ENCODE results near the gene CFAP97.
"Not testable (repeated sequence)": the region's sequence is repeated elsewhere in the genome, so short reads cannot be mapped to it uniquely, and the experiment has no call there.

Gene CFAP97

DNA sequence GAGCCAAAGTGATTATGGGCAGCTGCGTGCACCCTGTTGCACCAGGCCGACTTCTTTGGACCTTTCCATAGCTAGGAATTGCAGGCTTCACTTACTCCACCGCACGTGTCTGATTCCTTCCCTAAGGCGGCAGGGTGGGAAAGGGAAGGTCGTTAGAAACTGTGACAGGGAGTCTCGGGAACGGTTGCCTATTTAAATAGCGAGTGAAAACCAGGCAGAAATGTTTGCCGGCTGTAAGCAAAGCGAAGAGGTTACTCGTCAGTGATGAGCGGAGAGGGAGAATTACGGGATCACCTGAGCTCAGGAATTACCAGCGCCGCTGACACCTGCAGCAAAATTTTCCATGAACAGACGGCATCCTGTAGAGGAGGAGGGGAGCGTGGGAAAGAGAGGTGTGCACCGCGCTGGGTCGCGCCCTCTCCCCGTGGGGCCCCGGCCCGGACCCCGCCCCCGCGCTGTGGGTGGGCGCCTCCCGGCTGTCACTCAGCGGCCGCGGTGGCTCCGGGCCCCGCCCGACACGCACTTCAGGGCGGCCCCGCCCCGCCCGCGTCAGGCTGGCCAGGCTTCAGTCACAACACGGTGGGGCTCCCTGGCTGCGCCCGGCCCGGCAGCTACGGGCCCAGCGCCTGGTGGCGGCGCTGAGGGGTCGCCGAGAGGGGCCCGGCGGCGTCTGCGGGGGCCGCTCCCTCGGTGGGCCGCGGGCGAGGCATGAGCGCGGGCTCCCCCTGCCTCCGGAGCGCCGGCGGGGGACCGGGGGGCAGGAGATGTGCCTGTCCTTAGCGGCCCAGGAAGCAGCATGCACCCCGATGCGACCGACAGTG, 5.4 kb upstream of the CFAP97 start, which contains the start of gene SNX25:
Gene SNX25 (plus strand): TSS at position 568 of the 821 bp plus-strand sequence. CDS start 229 bp downstream, at position 797.
- Histone ChIP-seq H3K27me3 (ENCODE audit: low read depth, low read length) (no peaks in the 10 kb centered on the region), H3K4me3 (ENCODE audit: low read depth in 1 of 2, low read length in 2 of 2) (peak within 1 kb of the TSS; percentile 70 to 81), H3K9me3 (ENCODE audit: control insufficient read depth in 1 of 2, low read length in 2 of 2) (no peaks in the 10 kb centered on the region), H3K27ac (ENCODE audit: low read length) (peak within 1 kb of the TSS; percentile 16), H3K4me1 (ENCODE audit: control insufficient read depth in 1 of 2, insufficient read depth in 2 of 2, low read length in 2 of 2) (peaks cover 7 to 22% of the 10 kb centered on the region in 2 donors), H3K36me3 (ENCODE audit: control insufficient read depth in 1 of 2, insufficient read depth in 2 of 2, low read length in 2 of 2) (no peaks in the 10 kb centered on the region)

DNA sequence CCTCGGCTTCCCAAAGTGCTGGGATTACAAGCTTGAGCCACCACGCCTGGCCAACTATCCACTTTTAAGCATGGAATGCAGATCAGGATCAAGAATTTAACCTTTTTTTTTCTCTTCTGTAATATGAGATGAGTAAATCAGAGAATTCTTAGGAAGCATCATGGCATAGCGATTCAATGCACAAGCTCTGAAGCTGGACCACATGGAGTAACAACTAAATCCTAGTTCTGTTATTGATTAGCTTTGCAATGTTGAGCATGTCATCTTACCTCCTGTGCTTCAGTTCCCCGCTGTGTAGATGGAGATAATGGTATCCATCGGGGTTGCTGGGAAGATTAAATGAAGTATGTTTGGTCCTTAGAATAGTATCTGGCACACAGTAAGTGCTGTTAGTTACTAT, 3.7 kb upstream of the CFAP97 start:
- Histone ChIP-seq H3K36me3 (ENCODE audit: control insufficient read depth in 1 of 2, insufficient read depth in 2 of 2, low read length in 2 of 2) (no peaks in the 10 kb centered on the region), H3K9me3 (ENCODE audit: control insufficient read depth in 1 of 2, low read length in 2 of 2) (no peaks in the 10 kb centered on the region), H3K4me1 (ENCODE audit: control insufficient read depth in 1 of 2, insufficient read depth in 2 of 2, low read length in 2 of 2) (peaks cover 7 to 27% of the 10 kb centered on the region in 2 donors), H3K27ac (ENCODE audit: low read length) (no peak overlapping the region), H3K4me3 (ENCODE audit: low read depth in 1 of 2, low read length in 2 of 2) (no peak overlapping the region), H3K27me3 (ENCODE audit: low read depth, low read length) (no peaks in the 10 kb centered on the region)

DNA sequence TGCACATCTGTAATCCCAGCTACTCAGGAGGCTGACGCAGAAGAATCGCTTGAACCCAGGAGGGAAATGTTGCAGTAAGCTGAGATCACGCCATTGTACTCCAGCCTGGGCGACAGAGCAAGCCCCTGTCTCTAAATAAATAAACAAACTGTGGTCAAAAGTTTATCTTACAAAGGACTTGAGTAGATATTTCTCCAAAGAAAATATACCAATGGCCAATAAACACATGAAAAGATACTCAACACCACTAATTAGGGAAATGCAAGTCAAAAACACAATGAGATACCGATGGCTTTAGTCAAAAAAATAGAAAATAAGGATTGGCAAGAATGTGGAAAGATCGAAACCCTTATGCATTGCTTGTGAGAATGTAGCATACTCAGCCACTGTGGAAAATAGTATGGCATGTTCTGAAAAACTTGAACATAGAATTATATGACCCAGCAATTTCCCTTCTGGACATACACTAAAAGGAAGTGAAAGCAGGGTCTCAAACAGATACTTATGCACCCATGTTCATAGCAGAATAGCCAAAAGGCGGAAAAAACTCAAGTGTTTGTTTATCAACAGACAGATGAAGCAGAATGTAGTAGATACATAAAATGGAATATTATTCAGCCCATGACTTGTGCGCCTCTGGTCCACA, 2.0 kb upstream of the CFAP97 start:
- no peaks in the 10 kb centered on the region for H3K36me3 ChIP-seq (ENCODE audit: control insufficient read depth in 1 of 2, insufficient read depth in 2 of 2, low read length in 2 of 2)
- no peaks in the 10 kb centered on the region for H3K27me3 ChIP-seq (ENCODE audit: low read depth, low read length)

DNA sequence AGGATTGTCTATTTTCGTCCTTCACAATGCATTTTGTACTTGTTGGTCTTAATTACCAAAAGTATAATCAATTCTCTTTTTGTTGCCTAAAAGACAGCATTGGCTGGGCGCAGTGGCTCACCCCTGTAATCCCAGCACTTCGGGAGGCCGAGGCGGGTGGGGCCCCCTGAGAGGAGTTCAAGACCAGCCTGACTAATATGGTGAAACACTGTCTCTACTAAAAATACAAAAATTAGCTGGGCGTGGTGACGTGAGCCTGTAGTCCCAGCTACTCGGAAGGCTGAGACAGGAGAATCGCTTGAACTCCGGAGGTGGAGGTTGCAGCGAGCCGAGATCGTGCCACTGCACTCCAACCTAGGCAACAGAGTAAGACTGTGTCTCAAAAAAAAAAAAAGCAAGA, 1.3 kb upstream of the CFAP97 start:
- peak overlapping the region in 1 of 2 donors; percentile 75 for H3K4me3 ChIP-seq (ENCODE audit: low read depth in 1 of 2, low read length in 2 of 2)

More for the DNA sequence above, 2.0 kb upstream of the CFAP97 start:
- Histone ChIP-seq H3K4me1 (ENCODE audit: control insufficient read depth in 1 of 2, insufficient read depth in 2 of 2, low read length in 2 of 2) (peaks cover 7 to 19% of the 10 kb centered on the region in 2 donors), H3K4me3 (ENCODE audit: low read depth in 1 of 2, low read length in 2 of 2) (no peak overlapping the region), H3K27ac (ENCODE audit: low read length) (no peak overlapping the region), H3K9me3 (ENCODE audit: control insufficient read depth in 1 of 2, low read length in 2 of 2) (no peaks in the 10 kb centered on the region)

DNA sequence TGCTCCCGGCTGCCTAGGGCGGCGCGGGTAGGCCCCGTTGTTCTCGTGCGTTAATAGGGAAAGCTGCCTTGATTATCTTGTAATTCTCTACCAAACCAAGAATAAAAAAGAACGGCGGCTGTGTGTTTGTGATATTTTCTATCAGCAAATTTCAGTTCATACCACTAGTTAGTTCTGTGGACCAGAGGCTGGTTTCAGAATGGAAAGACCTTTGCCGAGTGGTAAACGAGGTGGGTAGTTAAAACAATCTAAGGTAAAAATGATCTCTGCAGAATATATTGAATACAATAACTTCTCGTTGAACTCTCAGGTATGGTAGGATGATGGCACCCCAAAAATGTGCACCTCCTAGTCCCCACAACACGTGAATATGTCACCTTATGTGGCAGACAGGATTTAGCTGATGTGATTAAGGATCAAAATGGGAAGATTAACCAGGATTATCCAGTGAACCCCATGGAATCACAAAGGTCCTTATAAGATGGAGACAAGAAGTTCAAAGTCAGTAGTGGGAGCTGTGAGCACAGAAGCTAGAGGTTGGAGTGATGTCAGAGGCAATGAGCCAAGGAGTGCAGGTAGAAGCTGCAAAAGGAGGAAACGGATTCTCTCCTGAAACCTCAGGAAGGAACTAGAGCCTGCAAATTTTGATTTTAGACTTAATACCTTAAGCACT, 574 bp upstream of the CFAP97 start:
- H3K36me3 ChIP-seq (ENCODE audit: control insufficient read depth in 1 of 2, insufficient read depth in 2 of 2, low read length in 2 of 2) = no peaks in the 10 kb centered on the region
- H3K27ac ChIP-seq (ENCODE audit: low read length) = peak overlapping the region; percentile 83
- peaks cover 7 to 19% of the 10 kb centered on the region in 2 donors for H3K4me1 ChIP-seq (ENCODE audit: control insufficient read depth in 1 of 2, insufficient read depth in 2 of 2, low read length in 2 of 2)
- H3K9me3 ChIP-seq (ENCODE audit: control insufficient read depth in 1 of 2, low read length in 2 of 2) = no peaks in the 10 kb centered on the region
- H3K27me3 ChIP-seq (ENCODE audit: low read depth, low read length) = no peaks in the 10 kb centered on the region
- peak overlapping the region; percentile 75 to 80 for H3K4me3 ChIP-seq (ENCODE audit: low read depth in 1 of 2, low read length in 2 of 2)

More for the DNA sequence above, 1.3 kb upstream of the CFAP97 start:
- peaks cover 7 to 19% of the 10 kb centered on the region in 2 donors for H3K4me1 ChIP-seq (ENCODE audit: control insufficient read depth in 1 of 2, insufficient read depth in 2 of 2, low read length in 2 of 2)
- not testable (repeated sequence) for H3K36me3 ChIP-seq (ENCODE audit: control insufficient read depth in 1 of 2, insufficient read depth in 2 of 2, low read length in 2 of 2); H3K9me3 ChIP-seq (ENCODE audit: control insufficient read depth in 1 of 2, low read length in 2 of 2); H3K27me3 ChIP-seq (ENCODE audit: low read depth, low read length); H3K27ac ChIP-seq (ENCODE audit: low read length)

DNA sequence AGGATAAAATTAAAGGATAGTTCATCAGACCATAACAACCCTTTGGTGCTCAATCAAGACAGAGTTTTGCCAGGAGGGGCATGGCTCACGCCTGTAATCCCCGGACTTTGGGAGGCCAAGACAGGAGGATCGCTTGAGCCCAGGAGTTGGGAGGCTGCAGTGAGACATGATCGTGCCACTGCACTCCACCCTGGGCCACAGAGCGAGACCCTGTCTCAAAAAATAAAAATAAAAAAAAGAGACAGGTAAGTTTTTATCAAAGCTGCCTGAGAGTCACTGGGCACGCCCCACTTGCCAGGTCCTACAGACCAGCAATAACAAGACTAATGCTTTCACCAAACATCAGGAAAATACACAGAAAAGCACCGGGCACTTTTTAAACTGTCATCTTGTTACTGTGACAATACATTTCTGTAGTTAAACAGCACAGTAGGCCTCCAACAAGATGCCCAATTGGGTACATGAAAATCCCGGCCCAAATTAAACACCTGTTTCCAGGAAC, 765 bp downstream of the CFAP97 start:
- Histone ChIP-seq H3K27ac (ENCODE audit: low read length) (peak overlapping the region; percentile 80), H3K9me3 (ENCODE audit: control insufficient read depth in 1 of 2, low read length in 2 of 2) (no peaks in the 10 kb centered on the region), H3K36me3 (ENCODE audit: control insufficient read depth in 1 of 2, insufficient read depth in 2 of 2, low read length in 2 of 2) (no peaks in the 10 kb centered on the region), H3K4me3 (ENCODE audit: low read depth in 1 of 2, low read length in 2 of 2) (peak overlapping the region; percentile 73 to 75), H3K4me1 (ENCODE audit: control insufficient read depth in 1 of 2, insufficient read depth in 2 of 2, low read length in 2 of 2) (peaks cover 7 to 14% of the 10 kb centered on the region in 2 donors), H3K27me3 (ENCODE audit: low read depth, low read length) (no peaks in the 10 kb centered on the region)

DNA sequence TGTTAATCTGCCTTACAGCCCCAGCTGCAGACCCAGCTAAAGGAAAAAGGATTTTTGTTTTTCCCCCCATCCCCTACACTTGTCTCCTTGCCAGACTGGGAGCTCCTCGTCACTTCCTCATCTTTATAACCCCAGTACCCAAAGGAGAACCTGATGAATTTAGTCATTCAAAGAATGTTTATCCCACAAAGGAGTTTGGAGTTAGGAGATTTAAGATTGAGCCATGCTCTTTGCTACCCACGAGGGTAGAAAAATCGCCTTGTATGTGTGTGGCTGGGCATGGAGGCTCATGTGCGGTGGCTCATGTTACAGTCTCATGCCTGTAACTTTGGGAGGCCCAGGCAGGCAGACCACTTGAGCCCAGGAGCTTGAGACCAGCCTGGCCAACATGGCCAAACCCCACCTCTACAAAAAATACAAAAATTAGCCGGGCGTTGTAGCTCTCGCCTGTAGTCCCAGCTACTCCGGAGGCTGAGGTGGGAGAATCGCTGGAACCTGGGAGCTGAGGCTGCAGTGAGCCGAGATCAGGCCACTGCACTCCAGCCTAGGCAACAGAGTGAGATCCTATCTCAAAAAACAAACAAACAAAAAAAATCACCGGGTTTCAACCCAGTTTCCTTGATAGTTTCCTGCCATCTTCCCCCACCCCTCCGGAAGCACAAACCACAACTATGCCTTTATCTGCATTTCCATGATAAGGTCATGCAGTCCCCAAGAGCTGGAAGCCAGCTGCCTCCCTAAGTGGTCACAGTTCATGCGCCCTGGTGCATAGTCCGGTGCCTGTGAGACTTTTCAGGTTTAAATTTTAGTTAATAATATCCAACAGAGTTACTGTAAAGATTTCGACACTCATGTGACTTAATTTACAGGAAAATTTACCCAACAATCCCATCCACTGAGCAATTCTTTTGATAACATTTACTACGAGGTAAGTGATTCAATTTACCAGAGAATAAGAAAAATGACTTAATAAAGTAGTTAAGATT, 1.5 kb downstream of the CFAP97 start:
- peak overlapping the region; percentile 80 for H3K27ac ChIP-seq (ENCODE audit: low read length)
- H3K36me3 ChIP-seq (ENCODE audit: control insufficient read depth in 1 of 2, insufficient read depth in 2 of 2, low read length in 2 of 2) = no peaks in the 10 kb centered on the region
- H3K4me3 ChIP-seq (ENCODE audit: low read depth in 1 of 2, low read length in 2 of 2) = peak overlapping the region in 1 of 2 donors; percentile 73
- no peaks in the 10 kb centered on the region for H3K9me3 ChIP-seq (ENCODE audit: control insufficient read depth in 1 of 2, low read length in 2 of 2)
- H3K4me1 ChIP-seq (ENCODE audit: control insufficient read depth in 1 of 2, insufficient read depth in 2 of 2, low read length in 2 of 2) = peaks cover 7 to 14% of the 10 kb centered on the region in 2 donors
- no peaks in the 10 kb centered on the region for H3K27me3 ChIP-seq (ENCODE audit: low read depth, low read length)

DNA sequence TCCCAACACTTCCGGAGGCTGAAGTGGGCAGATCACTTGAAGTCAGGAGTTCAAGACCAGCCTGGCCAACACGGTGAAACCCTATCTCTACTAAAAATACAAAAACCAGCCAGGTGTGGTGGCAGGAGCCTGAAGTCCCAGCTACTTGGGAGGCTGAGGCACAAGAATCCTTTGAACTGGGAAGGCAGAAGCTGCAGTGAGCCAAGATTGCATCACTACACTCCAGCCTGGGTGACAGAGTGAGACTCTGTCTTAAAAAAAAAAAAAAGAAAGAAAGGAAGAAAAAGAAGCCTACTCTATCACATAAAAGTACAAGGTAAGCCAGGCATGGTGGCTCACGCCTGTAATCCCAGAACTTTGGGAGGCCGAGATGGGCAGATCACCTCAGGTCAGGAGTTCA, 5.6 kb downstream of the CFAP97 start:
- not testable (repeated sequence) for H3K36me3 ChIP-seq (ENCODE audit: control insufficient read depth in 1 of 2, insufficient read depth in 2 of 2, low read length in 2 of 2); H3K27me3 ChIP-seq (ENCODE audit: low read depth, low read length); H3K9me3 ChIP-seq (ENCODE audit: control insufficient read depth in 1 of 2, low read length in 2 of 2); H3K4me1 ChIP-seq (ENCODE audit: control insufficient read depth in 1 of 2, insufficient read depth in 2 of 2, low read length in 2 of 2); H3K27ac ChIP-seq (ENCODE audit: low read length); H3K4me3 ChIP-seq (ENCODE audit: low read depth in 1 of 2, low read length in 2 of 2)

DNA sequence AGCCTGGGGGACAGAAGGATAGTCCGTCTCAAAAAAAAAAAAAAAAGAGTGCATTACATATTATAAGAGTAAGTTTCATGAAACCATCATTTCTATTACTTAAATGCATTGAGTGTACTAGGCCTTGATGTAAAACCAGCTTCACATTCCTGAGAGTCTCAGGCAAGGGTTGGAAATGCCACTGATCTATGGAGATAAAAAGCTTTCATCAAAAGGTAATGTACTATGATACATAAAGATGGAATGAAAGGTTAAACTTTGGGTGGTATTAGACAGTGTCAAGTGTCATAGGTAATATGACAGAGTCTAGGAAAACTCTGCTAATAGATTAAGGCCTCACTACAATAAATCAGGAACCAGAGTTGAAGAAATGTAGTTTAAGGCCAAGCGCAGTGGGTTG, 7.4 kb downstream of the CFAP97 start:
- H3K27me3 ChIP-seq (ENCODE audit: low read depth, low read length) = no peaks in the 10 kb centered on the region
- no peaks in the 10 kb centered on the region for H3K36me3 ChIP-seq (ENCODE audit: control insufficient read depth in 1 of 2, insufficient read depth in 2 of 2, low read length in 2 of 2)
- no peak overlapping the region for H3K4me3 ChIP-seq (ENCODE audit: low read depth in 1 of 2, low read length in 2 of 2)
- H3K27ac ChIP-seq (ENCODE audit: low read length) = no peak overlapping the region
- no peaks in the 10 kb centered on the region for H3K4me1 ChIP-seq (ENCODE audit: control insufficient read depth in 1 of 2, insufficient read depth in 2 of 2, low read length in 2 of 2)
- peaks cover 0 to 2% of the 10 kb centered on the region in 2 donors for H3K9me3 ChIP-seq (ENCODE audit: control insufficient read depth in 1 of 2, low read length in 2 of 2)

Data from muscle layer of duodenum (tissue), 2 donors.